Measurements from ENCODE around the gene HLA-F. TPM values are rescaled to one million over a fixed set of nuclear protein-coding genes. Genes with fewer than 3 reads are reported as not detected.

HLA-F gene
- total RNA-seq, 3 donors from 2014 or later (not counting 1 experiment from before 2014, with no cell fraction given): 1,031 to 1,621 (median 1,125) TPM

GRCh38 chr6:29676981-29677601 is 46.1 kb upstream of the HLA-F start:
- ATAC-seq (peak in 1 of 3 donors; percentile 25), DNase-seq (no peak)
- intact Hi-C loops (cut with micrococcal nuclease): no loop called here
- 5% methylated on average over 2 of the region's 2 CpGs for WGBS (ENCODE audit: insufficient coverage)
- Mint-ChIP-seq H3K4me3 (no peak overlapping the region), H3K4me1 (peaks cover 7 to 10% of the 10 kb centered on the region in 2 donors), H3K36me3 (no peaks in the 10 kb centered on the region), H3K27me3 (ENCODE audit: low read depth in 2 of 2) (peaks cover 0 to 5% of the 10 kb centered on the region in 2 donors), H3K27ac (peak overlapping the region in 1 of 2 donors; percentile 86), H3K9me3 (no peaks in the 10 kb centered on the region)
- Histone ChIP-seq H3K27me3 (ENCODE audit: control insufficient read depth, insufficient read depth, low read length) (no peaks in the 10 kb centered on the region), H3K4me3 (ENCODE audit: low read length) (no peak overlapping the region), H3K36me3 (ENCODE audit: control insufficient read depth, insufficient read depth, low read length) (no peaks in the 10 kb centered on the region), H3K9me3 (ENCODE audit: control insufficient read depth, insufficient read depth, low read length) (no peaks in the 10 kb centered on the region), H3K4me1 (ENCODE audit: control insufficient read depth, insufficient read depth, low read length) (peaks cover 4% of the 10 kb centered on the region), H3K27ac (ENCODE audit: low read length) (no peak overlapping the region)
- no peak for TF ChIP-seq CTCF (IDR thresholded peaks at IDR 0.05)

GRCh38 chr6:29678114-29678513 is 45.1 kb upstream of the HLA-F start:
- no peak for DNase-seq

GRCh38 chr6:29679962-29680361 is 43.3 kb upstream of the HLA-F start:
- Mint-ChIP-seq H3K4me3 (peak overlapping the region; percentile 87), H3K36me3 (no peaks in the 10 kb centered on the region), H3K27me3 (ENCODE audit: low read depth in 2 of 2) (peaks cover 0 to 2% of the 10 kb centered on the region in 2 donors), H3K9me3 (no peaks in the 10 kb centered on the region), H3K4me1 (peaks cover 10 to 11% of the 10 kb centered on the region in 2 donors), H3K27ac (no peak overlapping the region)
- 61% methylated on average over 13 of the region's 13 CpGs for WGBS (ENCODE audit: insufficient coverage)
- H3K27ac ChIP-seq (ENCODE audit: low read length): no peak overlapping the region
- H3K4me3 ChIP-seq (ENCODE audit: low read length): no peak overlapping the region
- H3K4me1 ChIP-seq (ENCODE audit: control insufficient read depth, insufficient read depth, low read length): peaks cover 4% of the 10 kb centered on the region
- intact Hi-C loops (cut with micrococcal nuclease): no loop called here
- no peak for TF ChIP-seq CTCF (IDR thresholded peaks at IDR 0.05)
- no peaks in the 10 kb centered on the region for H3K9me3 ChIP-seq (ENCODE audit: control insufficient read depth, insufficient read depth, low read length)
- H3K36me3 ChIP-seq (ENCODE audit: control insufficient read depth, insufficient read depth, low read length): no peaks in the 10 kb centered on the region
- H3K27me3 ChIP-seq (ENCODE audit: control insufficient read depth, insufficient read depth, low read length): no peaks in the 10 kb centered on the region
- peak in 1 of 3 donors; percentile 15 for ATAC-seq
- no peak for DNase-seq

More at GRCh38 chr6:29678114-29678513, 45.1 kb upstream of the HLA-F start:
- Mint-ChIP-seq H3K27me3 (ENCODE audit: low read depth in 2 of 2) (peaks cover 0 to 2% of the 10 kb centered on the region in 2 donors), H3K4me1 (peaks cover 7 to 10% of the 10 kb centered on the region in 2 donors), H3K27ac (no peak overlapping the region), H3K36me3 (no peaks in the 10 kb centered on the region), H3K9me3 (no peaks in the 10 kb centered on the region), H3K4me3 (no peak overlapping the region)
- H3K36me3 ChIP-seq (ENCODE audit: control insufficient read depth, insufficient read depth, low read length): no peaks in the 10 kb centered on the region
- H3K4me1 ChIP-seq (ENCODE audit: control insufficient read depth, insufficient read depth, low read length): peaks cover 4% of the 10 kb centered on the region
- no peaks in the 10 kb centered on the region for H3K9me3 ChIP-seq (ENCODE audit: control insufficient read depth, insufficient read depth, low read length)
- ATAC-seq: no peak
- TF ChIP-seq CTCF (IDR thresholded peaks at IDR 0.05): no peak
- no peaks in the 10 kb centered on the region for H3K27me3 ChIP-seq (ENCODE audit: control insufficient read depth, insufficient read depth, low read length)
- H3K27ac ChIP-seq (ENCODE audit: low read length): no peak overlapping the region
- WGBS (ENCODE audit: insufficient coverage): 80% methylated on average over 4 of the region's 5 CpGs
- no peak overlapping the region for H3K4me3 ChIP-seq (ENCODE audit: low read length)
- intact Hi-C loops (cut with micrococcal nuclease): no loop called here

- Mint-ChIP-seq H3K4me3 (peak overlapping the region; percentile 87), H3K27me3 (ENCODE audit: low read depth in 2 of 2) (peaks cover 0 to 2% of the 10 kb centered on the region in 2 donors), H3K4me1 (peaks cover 10 to 11% of the 10 kb centered on the region in 2 donors), H3K9me3 (no peaks in the 10 kb centered on the region), H3K36me3 (no peaks in the 10 kb centered on the region), H3K27ac (peak overlapping the region in 1 of 2 donors; percentile 60)
- Histone ChIP-seq H3K27ac (ENCODE audit: low read length) (peak overlapping the region; percentile 29), H3K9me3 (ENCODE audit: control insufficient read depth, insufficient read depth, low read length) (no peaks in the 10 kb centered on the region), H3K36me3 (ENCODE audit: control insufficient read depth, insufficient read depth, low read length) (no peaks in the 10 kb centered on the region), H3K27me3 (ENCODE audit: control insufficient read depth, insufficient read depth, low read length) (no peaks in the 10 kb centered on the region), H3K4me3 (ENCODE audit: low read length) (peak overlapping the region; percentile 45), H3K4me1 (ENCODE audit: control insufficient read depth, insufficient read depth, low read length) (peaks cover 4% of the 10 kb centered on the region)
- intact Hi-C loops (cut with micrococcal nuclease): no loop called here
- ATAC-seq: peak in 1 of 3 donors; percentile 62
- 73% methylated on average over 24 of the region's 24 CpGs for WGBS (ENCODE audit: insufficient coverage)
- no peak for DNase-seq
- TF ChIP-seq CTCF (IDR thresholded peaks at IDR 0.05): no peak
Measured at GRCh38 chr6:29680416-29680815, 42.8 kb upstream of the HLA-F start.

Measured in natural killer cell (primary cell).